OCI-M2 (cell line): ENCODE data around the gene MATK.

Source experiments
- DNase-seq: peaks from one replicate; lab custom pipeline; 2025; ENCODE audit not compliant: unreplicated experiment; lab: John Stamatoyannopoulos, UW

Gene MATK, protein sequence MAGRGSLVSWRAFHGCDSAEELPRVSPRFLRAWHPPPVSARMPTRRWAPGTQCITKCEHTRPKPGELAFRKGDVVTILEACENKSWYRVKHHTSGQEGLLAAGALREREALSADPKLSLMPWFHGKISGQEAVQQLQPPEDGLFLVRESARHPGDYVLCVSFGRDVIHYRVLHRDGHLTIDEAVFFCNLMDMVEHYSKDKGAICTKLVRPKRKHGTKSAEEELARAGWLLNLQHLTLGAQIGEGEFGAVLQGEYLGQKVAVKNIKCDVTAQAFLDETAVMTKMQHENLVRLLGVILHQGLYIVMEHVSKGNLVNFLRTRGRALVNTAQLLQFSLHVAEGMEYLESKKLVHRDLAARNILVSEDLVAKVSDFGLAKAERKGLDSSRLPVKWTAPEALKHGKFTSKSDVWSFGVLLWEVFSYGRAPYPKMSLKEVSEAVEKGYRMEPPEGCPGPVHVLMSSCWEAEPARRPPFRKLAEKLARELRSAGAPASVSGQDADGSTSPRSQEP

DNA sequence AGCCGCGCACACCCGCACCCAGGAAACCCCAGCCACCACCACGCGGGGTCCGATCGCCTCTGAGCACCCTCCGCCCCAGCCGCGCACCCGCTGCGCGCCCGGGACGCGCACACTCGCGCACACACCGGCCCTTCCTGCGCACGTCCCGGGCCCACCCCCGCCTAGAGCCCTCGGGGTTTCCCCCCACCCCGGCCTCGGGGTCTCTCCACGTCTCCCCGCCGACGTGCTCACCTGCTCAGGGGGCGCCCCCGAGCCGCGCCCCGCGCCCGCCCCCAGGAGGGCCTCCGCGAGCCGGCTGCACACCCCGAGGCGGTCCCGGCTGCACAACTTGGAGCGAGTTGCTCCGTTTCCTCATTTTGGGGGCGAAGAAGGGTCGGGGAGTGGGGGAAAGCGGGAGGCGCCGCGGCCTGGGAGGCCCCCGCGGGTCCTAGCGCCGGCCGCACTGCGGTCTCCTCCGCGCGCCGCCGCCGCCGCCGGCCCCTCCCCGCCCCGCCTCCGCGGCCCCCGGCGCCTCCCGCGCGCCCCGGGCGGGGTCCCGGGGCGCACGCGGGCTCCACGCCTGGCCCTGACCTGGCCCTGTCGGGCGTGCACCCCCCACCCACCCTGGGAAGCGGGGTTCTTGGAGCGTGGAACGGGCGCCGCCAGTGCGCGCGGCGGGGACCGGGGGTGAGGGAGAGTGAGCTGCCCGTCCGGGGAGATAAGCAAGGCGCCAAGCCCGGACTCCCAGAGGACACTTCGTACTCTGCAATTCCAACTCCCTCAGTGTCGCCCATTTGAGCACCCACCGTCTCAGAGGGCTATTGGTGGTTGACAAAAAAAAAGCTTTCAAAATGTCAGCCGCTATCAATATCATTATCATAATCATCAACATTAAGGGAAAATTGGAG, at the start of gene MATK:
Gene MATK (minus strand): TSS at position 444 of the 887 bp plus-strand sequence. CDS start 1,246 bp downstream, outside the sequence.
- DNase-seq: no peak

DNA sequence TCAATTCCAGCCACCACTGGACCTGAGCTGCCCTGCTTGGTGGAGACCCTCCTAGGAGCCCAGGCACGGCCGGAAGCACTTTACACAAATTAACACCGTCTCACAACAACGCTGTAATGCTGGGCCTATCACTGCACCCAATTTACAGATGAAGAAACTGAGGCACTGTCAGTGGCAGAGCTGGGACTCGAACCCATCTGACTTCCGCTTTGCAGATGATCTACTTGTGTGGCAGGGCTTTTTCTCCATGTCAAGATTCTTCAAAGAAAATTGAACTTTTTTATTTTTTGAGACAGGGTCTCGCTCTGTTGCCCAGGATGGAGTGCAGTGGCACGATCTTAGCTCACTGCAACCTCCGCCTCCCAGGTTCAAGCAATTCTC, 48.9 kb upstream of the MATK start:
- no peak for DNase-seq

DNA sequence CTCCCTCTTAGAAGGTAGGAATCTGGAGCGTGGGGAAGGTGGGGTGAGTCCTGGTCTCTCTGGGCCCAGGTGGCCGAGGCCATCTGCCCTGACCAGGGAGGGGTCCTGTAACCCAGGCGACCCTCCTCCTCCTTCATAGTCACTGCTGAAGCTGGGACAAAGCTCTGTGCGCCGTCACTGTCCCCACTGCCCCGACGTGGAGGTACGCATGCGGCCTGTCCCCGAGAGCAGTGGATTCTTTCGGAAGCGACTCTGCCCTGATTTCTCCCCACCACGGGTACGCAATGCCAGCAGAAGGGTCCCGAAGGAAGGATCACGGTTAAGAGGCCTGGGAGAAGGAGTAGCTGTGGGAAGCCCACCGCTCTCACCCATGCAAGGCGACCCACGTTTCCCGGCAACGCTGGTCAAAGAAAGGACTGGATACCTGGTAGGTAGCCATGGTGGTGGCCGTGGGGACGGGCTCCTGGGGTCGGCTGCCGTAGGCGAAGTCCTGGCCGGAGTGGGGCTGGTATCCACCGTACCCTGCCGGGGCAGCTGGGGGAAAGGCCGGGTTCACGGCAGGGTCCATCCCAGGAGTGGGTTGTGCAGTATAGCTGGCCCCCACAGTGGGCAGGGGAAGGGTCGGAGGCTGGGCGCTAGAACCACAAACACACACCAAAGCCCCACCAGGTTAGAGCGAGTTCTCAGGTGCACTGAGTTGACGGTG, 48.3 kb upstream of the MATK start:
- DNase-seq: no peak

DNA sequence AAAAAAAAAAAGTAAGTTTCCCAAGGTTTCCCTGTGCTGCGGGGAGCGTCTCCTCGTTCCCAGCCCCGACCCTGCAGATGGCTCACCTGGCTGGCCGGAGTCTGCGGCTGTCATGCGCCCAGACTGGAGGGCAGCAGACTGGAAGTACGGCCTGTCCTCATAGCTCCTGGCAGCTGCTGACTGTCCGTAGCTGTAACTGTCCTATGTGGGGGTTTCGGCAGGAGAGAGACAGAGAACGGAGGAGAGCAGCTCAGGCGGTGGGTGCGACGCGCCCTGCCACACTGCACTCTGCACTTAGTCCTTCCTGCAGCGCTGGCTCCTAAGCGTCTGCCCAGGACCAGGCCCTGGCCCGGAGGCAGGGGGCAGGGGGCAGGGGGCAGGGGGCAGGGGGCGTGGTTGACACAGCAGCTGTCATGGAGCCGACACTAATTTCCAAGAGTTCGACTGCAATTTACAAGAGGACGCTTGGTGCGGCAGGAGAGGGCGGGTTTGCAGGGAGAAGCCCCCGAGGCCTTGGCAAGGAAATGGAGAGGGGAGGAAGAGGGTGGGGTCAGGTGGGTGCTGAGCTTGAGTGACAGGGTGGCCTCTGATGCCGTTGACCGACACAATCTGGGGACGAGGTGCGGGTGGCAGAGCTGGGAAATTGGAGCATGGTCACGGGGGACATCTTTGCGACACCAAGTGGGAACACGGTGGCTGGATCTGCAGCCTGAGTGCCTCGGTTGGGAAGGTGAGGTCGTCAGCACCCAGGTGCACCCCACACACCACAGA, 47.6 kb upstream of the MATK start:
- no peak for DNase-seq

GRCh38 chr19:3832001-3832400, 45.8 kb upstream of the MATK start:
- no peak for DNase-seq

- no peak for DNase-seq
Observed at GRCh38 chr19:3831601-3832000, 45.4 kb upstream of the MATK start.

- no peak for DNase-seq
Observed at GRCh38 chr19:3830621-3831589, 44.7 kb upstream of the MATK start.

DNA sequence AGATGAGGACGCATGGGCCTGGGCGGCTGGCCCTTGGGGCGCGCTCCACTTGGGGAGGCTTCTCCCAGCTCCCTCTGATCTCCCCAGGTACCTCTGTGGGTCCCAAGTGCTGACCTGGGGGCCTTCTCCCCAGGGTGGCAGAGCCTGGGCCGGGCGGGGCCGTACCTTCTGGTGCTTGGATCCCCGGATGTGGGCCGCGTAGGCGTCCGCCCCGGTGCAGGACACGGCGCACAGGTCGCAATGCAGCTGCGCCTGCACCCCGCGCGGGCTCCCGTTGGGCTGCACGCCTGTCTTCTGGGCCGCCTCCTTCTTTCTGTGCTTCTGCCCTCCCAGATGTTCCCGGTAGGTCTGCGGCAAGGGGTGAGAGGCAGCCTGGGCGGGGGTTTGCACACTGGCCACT, 41.1 kb upstream of the MATK start:
- no peak for DNase-seq

DNA sequence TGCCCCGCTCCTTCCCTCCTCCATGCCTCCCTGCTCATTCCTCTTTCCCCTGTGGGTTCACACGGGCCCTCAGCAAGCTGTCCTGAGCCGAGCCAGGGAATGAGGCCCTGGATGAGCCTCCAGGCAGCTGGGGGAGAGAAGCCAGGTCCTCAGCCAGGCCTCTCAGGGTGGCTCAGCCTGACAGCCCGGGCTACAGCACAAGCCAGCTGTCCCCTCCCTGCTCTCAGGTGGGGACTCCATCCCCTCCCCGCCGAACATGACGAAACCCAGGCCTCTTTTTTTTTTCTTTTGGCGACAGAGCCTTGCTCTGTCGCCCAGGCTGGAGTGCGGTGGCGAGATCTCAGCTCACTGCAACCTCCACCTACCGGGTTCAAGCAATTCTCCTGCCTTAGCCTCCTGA, 40.0 kb upstream of the MATK start:
- DNase-seq: no peak

DNA sequence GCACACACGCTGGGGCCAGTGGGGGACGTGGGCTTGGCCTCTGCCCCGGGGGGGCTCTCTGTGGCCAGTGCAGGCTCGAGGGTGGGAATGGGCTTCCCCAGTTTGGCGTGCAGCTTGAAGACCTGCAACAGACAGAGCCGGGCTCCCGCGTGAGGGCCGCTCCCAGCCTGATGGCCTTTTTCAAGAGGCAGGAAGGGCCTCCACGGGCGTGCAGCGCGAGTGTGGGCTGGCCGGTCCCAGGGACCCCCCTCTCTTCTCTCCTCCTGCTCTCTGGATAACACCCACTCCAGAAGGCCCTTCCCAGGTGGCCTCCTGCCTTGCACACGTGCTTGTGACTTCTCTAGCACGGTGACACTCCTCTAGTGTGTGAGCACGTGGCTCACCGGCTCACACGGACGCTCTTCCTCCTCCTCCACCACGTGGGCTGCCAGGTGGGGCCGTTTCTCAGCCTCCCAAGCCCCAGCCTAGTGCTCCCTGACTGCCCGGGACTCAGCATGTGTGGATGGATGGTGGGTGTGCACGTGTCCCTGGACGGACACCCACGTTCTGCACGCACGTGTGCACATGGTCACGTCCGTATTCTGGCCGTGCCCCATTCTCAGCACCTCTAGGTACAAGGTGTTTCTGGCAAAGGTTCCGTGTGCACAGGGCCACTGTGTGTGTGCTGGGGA, 39.2 kb upstream of the MATK start:
- no peak for DNase-seq

DNA sequence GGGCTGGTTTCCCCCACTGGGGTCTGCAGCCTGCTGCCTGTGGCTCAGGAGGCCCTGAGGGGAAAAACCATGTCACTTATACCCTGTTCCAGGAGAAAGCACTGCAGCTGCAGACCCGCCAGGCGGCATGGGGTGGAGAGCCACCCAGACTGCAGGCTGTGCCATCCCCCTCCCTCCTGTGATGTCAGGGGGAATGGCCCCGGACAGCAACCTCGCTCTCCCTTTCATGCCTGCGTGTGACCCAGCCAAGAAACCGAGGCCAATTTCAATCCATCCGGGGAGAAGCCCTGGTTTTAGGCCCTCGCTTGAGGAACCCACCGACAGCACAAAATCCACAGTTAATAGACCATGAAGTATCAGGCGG, 37.2 kb upstream of the MATK start:
- DNase-seq: no peak

DNA sequence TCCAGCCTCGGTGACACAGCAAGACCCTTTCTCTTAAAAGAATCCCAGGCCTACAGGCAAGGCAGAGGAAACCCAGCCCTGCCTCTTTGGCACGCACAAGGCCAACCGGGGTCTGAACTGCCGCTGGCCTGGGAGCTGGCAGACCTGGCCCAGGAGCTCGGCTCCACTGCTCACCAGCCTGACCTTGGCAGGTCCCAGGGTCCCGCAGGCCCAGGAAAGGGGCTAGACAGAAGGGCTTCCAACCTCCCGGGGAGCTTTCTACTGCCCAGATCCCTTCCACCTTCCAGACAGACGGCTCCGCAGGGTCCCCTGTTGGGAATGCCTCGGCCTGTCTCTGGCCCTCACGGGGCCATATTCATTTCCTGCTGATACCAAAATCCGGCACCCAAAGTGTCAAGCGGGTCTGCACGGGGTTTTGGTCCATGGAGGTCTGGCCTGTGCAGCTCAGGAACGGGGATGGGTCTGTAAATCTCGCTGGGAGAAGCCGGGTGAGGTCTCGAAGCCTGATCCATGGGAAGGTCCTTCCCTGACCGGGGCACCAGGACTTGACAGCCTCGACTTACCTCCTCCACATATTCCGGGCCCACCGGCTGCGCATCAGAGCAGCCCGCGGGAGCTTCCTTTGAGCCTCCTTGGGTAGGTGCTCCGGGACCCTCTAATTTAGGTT, 36.6 kb upstream of the MATK start:
- no peak for DNase-seq

GRCh38 chr19:3821857-3822364, 35.7 kb upstream of the MATK start:
- no peak for DNase-seq

GRCh38 chr19:3821156-3821555, 35.0 kb upstream of the MATK start:
- no peak for DNase-seq

GRCh38 chr19:3819989-3820388, 33.8 kb upstream of the MATK start:
- no peak for DNase-seq

DNA sequence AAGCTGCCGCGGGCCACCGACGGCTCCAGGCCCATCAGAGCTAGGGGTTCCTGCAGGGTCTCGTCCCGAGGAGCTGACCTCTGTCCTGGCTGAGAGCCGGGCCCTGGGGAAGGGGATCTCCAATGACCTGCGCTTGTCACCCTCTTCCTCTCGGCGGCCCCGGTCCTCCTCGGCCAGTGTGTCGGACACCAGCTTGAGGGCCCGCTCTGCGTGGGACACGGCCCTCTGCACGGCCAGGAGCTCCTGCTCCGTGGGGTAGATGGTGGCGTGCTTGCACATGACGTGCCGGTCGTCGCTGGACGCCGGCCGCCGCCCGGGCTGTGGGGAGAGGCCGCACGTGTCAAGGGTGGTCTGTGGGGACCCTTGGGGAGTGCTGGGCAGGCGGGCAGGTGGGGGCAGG, 32.7 kb upstream of the MATK start:
- no peak for DNase-seq

DNA sequence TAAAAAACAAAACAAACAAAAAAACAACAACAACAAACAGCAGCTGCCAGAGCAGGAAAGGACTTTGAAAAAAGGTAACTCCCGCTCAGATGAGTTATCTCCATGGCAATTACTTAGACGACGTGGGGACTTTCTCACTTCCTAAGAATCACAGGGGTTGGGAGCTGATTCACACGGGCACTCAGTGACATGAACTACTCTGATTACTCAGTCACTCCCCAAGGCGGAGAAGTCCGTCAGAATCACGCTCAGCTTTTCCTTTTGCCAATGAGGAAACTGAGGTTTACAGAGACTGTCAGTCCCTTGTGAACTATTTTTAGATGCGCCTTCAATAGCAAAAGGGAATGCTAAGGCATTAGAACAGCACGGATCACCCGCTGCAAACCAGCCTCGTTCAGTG, 32.3 kb upstream of the MATK start:
- no peak for DNase-seq

DNA sequence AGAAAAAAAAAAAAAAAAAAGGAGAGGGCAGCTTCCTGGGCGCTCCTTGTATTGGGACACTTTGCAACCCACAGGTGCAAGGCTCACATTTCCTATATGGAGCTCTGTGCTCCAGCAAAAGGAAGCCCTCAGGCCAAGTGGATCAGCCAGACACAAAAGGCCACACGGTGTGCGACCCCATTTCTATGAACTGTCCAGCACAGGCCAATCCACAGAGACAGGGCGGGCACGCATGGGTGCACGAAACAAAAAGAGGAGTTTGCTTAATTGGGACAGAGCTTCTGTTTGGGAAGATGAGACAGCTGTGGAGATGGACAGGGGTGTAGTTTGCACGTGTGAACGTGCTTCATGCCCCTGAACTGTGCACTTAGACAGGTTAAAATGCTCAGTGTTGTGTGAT, 31.6 kb upstream of the MATK start:
- no peak for DNase-seq
